Left renal cortex interstitium (tissue), 4 donors: ENCODE results near the gene EFCAB8. TPM values are rescaled to one million over a fixed set of nuclear protein-coding genes. Genes with fewer than 3 reads are reported as not detected.

Experiments
- DNase-seq, 4 donors: peaks; one replicate each; pipeline ENCODE4 v3.0.0-alpha.2; 2013; ENCODE audit warnings: low read depth in 4 of 4, low spot score in 2 of 4, missing footprints in 1 of 4
- polyA plus RNA-seq, 4 donors: library from polyadenylated mRNA; unstranded; fragments of 120-200 nt; gene quantifications; one replicate each; pipeline ENCODE4 v1.2.1, GENCODE V29; 2013; ENCODE audit not compliant: insufficient read length in 4 of 4

Gene EFCAB8
- polyA plus RNA-seq, 4 donors, result 0.06 to 0.13 (median 0.08) TPM; not detected in 1

- no peak for DNase-seq
Observed at GRCh38 chr20:33004141-33004751, 145.5 kb downstream of the EFCAB8 start, which contains the start of gene SUN5. SUN5 (minus strand) TSS chr20:33004433; CDS start chr20:33004340, 93 bp downstream.

- no peak for DNase-seq
Observed at GRCh38 chr20:33005132-33005566, 146.4 kb downstream of the EFCAB8 start.

GRCh38 chr20:33005908-33006775 lies 147.4 kb downstream of the EFCAB8 start:
- DNase-seq, result no peak

- no peak for DNase-seq
Observed at GRCh38 chr20:33006776-33007375, 148.2 kb downstream of the EFCAB8 start.

- DNase-seq, result no peak
Observed at GRCh38 chr20:33007376-33008335, 148.9 kb downstream of the EFCAB8 start, which contains the start of gene BPIFB2. BPIFB2 (plus strand) TSS chr20:33007704; CDS start chr20:33008575, 871 bp downstream.

GRCh38 chr20:33008336-33009213 lies 149.9 kb downstream of the EFCAB8 start:
- no peak for DNase-seq

GRCh38 chr20:33009214-33010132 lies 150.8 kb downstream of the EFCAB8 start:
- DNase-seq, result peak in 1 of 4 donors; percentile 24

- no peak for DNase-seq
Observed at GRCh38 chr20:33010133-33010504, 151.4 kb downstream of the EFCAB8 start.

- no peak for DNase-seq
Observed at GRCh38 chr20:33010674-33011449, 152.1 kb downstream of the EFCAB8 start.

Other genes with a start within 250 kb of the EFCAB8 start
- under 1 TPM; 0.07 to 0.46 (median 0.26) TPM for gene C20orf203, start 185.0 kb upstream of the EFCAB8 start, polyA plus RNA-seq
- gene COMMD7, start 115.5 kb upstream of the EFCAB8 start, polyA plus RNA-seq, result 10 to 100 TPM; 62.1 to 75.2 (median 71.6) TPM
- 1 to 10 TPM; 6.4 to 9.4 (median 7.9) TPM for gene DNMT3B, start 96.5 kb upstream of the EFCAB8 start, polyA plus RNA-seq
- 100 to 1,000 TPM in 3 of 4 donors, 10 to 100 TPM in 1; 92.5 to 117 (median 114) TPM for gene MAPRE1, start 39.0 kb upstream of the EFCAB8 start, polyA plus RNA-seq
- not detected for gene SUN5, start 145.5 kb downstream of the EFCAB8 start, polyA plus RNA-seq
- gene BPIFB2, start 148.8 kb downstream of the EFCAB8 start, polyA plus RNA-seq, result not detected
- not detected for gene BPIFB6, start 172.7 kb downstream of the EFCAB8 start, polyA plus RNA-seq
- not detected for gene BPIFB3, start 195.0 kb downstream of the EFCAB8 start, polyA plus RNA-seq
- gene BPIFB4, start 220.7 kb downstream of the EFCAB8 start, polyA plus RNA-seq, result not detected